HEK293T (cell line): ENCODE measurements around the gene MICAL2.

Source experiments
- FOXA1 ChIP-seq: fragments of 450-650 bp; IDR thresholded peaks from 2 replicates; pipeline ENCODE4 v1.6.1; 2016; ENCODE audit warnings: mild to moderate bottlenecking
- HDGF ChIP-seq: fragments of 450-650 bp; IDR thresholded peaks from 2 replicates; pipeline ENCODE4 v1.6.1; 2017; ENCODE audit warnings: antibody characterized with exemption, borderline replicate concordance
- LEF1 ChIP-seq: fragments of 450-650 bp; IDR thresholded peaks from 2 replicates; pipeline ENCODE4 v1.6.1; 2017; ENCODE audit warnings: mild to moderate bottlenecking, borderline replicate concordance
- NFRKB ChIP-seq: fragments of 450-650 bp; IDR thresholded peaks from 2 replicates; pipeline ENCODE4 v1.6.1; 2016; ENCODE audit warnings: mild to moderate bottlenecking, moderate library complexity
- ZNF384 ChIP-seq: fragments of 450-650 bp; IDR thresholded peaks from 2 replicates; pipeline ENCODE4 v1.6.1; 2016

GRCh38 chr11:12117611-12118010 lies 7.2 kb downstream of the MICAL2 start:
- TF ChIP-seq NFRKB (no peak), LEF1 (no peak), ZNF384 (no peak), HDGF (no peak), FOXA1 (no peak)
